Ascending aorta (tissue), 2 donors: Measurements from ENCODE around the gene PTPRN2. TPM values are rescaled to one million over a fixed set of nuclear protein-coding genes. Genes with fewer than 3 reads are reported as not detected.

Experiments
- DNase-seq, 2 donors: peaks; one replicate each; pipeline ENCODE4 v3.0.0-alpha.2; 2019; ENCODE audit warnings: low spot score in 2 of 2
- H3K27ac ChIP-seq, 2 donors: fragments of 200-600 bp; sonication (generic); one replicate each; pipeline ENCODE4 v1.5.1; 2016 to 2017; ENCODE audit warnings: mild to moderate bottlenecking in 1 of 2
- H3K27me3 ChIP-seq: fragments of 200-600 bp; sonication (generic); one replicate; pipeline ENCODE4 v1.5.1; 2017
- H3K36me3 ChIP-seq, 2 donors: fragments of 200-600 bp; sonication (generic); one replicate each; pipeline ENCODE4 v1.5.1; 2016
- H3K4me1 ChIP-seq, 2 donors: fragments of 200-600 bp; sonication (generic); one replicate each; pipeline ENCODE4 v1.5.1; 2016 to 2017; ENCODE audit warnings: mild to moderate bottlenecking in 1 of 2
- H3K4me3 ChIP-seq, 2 donors: fragments of 200-600 bp; sonication (generic); one replicate each; pipeline ENCODE4 v1.5.1; 2016 to 2017; ENCODE audit warnings: mild to moderate bottlenecking in 1 of 2
- H3K9me3 ChIP-seq, 2 donors: fragments of 200-600 bp; sonication (generic); one replicate each; pipeline ENCODE4 v1.5.1; 2016
- intact Hi-C: fragments of 100-400 bp; cut with DNase I; formaldehyde crosslinking; loops from one replicate; pipeline ENCODE4 v1.15.1; 2023
- total RNA-seq: library from RNA; depleted of rRNA; stranded (reverse); fragments of >200 nt; gene quantifications from one replicate; pipeline ENCODE4 v1.1.0, GENCODE V29; 2016
- TF ChIP-seq, protein P1 (sequence below), 3 experiments: fragments of 200-600 bp in 2 of 3; fragments of 450-650 bp in 1 of 3; sonication (generic) in 2 of 3; IDR thresholded peaks; one replicate each; pipeline ENCODE4 v1.5.1; 2016 to 2019; ENCODE audit warnings: antibody characterized with exemption in 3 of 3, mild to moderate bottlenecking in 1 of 3, moderate library complexity in 1 of 3

The PTPRN2 gene
- total RNA-seq, 1 donor from 2014 or later, result 7.3 TPM

DNA sequence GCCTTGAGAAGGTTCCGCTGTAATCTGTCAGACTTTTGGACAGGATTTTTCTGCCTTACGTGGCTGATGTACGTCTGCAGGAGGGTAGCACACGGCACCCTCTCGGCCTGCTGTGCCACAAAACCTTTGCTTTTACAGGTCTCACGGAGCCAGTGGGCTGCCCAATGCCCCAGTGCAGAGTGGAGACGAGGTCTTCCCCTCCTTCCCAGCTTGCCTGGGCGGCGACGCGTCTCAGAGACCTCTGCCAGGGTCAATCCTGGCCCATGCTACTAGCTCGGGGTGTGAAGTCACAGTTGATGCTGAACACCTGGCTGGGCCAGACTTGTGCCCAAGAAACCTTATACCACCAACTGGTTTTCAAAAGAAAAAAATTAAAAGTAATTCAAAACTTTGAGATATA lies 724.4 kb downstream of the PTPRN2 start:
- no peaks in the 10 kb centered on the region for H3K36me3 ChIP-seq
- no peaks in the 10 kb centered on the region for H3K4me1 ChIP-seq
- intact Hi-C loops, result no loop called here
- no peak overlapping the region for H3K4me3 ChIP-seq
- H3K27ac ChIP-seq, result no peak overlapping the region
- H3K27me3 ChIP-seq, result no peaks in the 10 kb centered on the region
- TF ChIP-seq, protein P1, sequence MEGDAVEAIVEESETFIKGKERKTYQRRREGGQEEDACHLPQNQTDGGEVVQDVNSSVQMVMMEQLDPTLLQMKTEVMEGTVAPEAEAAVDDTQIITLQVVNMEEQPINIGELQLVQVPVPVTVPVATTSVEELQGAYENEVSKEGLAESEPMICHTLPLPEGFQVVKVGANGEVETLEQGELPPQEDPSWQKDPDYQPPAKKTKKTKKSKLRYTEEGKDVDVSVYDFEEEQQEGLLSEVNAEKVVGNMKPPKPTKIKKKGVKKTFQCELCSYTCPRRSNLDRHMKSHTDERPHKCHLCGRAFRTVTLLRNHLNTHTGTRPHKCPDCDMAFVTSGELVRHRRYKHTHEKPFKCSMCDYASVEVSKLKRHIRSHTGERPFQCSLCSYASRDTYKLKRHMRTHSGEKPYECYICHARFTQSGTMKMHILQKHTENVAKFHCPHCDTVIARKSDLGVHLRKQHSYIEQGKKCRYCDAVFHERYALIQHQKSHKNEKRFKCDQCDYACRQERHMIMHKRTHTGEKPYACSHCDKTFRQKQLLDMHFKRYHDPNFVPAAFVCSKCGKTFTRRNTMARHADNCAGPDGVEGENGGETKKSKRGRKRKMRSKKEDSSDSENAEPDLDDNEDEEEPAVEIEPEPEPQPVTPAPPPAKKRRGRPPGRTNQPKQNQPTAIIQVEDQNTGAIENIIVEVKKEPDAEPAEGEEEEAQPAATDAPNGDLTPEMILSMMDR (IDR thresholded peaks at IDR 0.05), result no peak
- H3K9me3 ChIP-seq, result no peaks in the 10 kb centered on the region
- no peak for DNase-seq

DNA sequence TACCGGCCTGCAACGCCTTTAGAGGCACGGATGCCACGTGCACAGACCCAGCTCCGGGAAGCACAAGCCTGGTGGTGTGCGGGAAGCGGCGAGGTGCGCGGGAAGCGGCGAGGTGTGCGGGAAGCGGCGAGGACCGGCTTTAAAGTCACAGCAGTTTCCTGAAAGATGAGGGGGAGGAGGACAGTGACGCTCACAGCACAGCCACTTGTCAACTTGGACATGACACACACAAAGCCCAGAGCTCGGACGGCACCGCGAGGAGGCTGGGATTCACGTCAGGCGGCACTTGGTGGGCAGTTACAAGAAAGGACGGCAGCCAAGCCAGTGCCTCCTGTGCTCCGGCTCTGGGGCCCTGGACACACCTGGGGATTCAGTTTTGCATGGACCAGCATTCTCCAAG lies 724.9 kb downstream of the PTPRN2 start:
- TF ChIP-seq, protein P1 (IDR thresholded peaks at IDR 0.05), result no peak
- H3K36me3 ChIP-seq, result no peaks in the 10 kb centered on the region
- no peak overlapping the region for H3K27ac ChIP-seq
- H3K27me3 ChIP-seq, result no peaks in the 10 kb centered on the region
- H3K4me1 ChIP-seq, result no peaks in the 10 kb centered on the region
- H3K9me3 ChIP-seq, result no peaks in the 10 kb centered on the region
- DNase-seq, result no peak
- intact Hi-C loops, result no loop called here
- H3K4me3 ChIP-seq, result no peak overlapping the region

DNA sequence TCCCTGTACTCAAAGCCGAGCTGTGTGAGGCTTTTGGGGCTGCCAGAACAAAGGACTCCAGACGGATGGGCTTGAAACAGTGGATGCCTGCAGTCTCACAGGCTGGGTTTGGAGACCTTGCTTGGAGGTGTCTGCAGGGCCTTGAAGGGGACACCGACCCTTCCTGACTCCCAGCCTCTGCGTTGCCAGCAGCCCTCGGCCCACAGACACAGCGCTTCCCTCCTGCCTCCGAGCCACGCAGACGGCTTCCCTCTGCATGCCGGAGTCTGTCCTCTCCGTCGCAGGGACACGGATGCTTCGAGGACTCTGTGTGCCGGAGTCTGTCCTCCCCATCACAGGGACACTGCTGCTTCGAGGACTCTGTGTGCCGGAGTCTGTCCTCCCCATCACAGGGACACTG lies 726.1 kb downstream of the PTPRN2 start:
- H3K9me3 ChIP-seq, result no peaks in the 10 kb centered on the region
- H3K4me3 ChIP-seq, result no peak overlapping the region
- H3K36me3 ChIP-seq, result no peaks in the 10 kb centered on the region
- H3K27ac ChIP-seq, result no peak overlapping the region
- DNase-seq, result no peak
- TF ChIP-seq, protein P1 (IDR thresholded peaks at IDR 0.05), result no peak
- H3K4me1 ChIP-seq, result no peaks in the 10 kb centered on the region
- H3K27me3 ChIP-seq, result no peaks in the 10 kb centered on the region
- intact Hi-C loops, result no loop called here

DNA sequence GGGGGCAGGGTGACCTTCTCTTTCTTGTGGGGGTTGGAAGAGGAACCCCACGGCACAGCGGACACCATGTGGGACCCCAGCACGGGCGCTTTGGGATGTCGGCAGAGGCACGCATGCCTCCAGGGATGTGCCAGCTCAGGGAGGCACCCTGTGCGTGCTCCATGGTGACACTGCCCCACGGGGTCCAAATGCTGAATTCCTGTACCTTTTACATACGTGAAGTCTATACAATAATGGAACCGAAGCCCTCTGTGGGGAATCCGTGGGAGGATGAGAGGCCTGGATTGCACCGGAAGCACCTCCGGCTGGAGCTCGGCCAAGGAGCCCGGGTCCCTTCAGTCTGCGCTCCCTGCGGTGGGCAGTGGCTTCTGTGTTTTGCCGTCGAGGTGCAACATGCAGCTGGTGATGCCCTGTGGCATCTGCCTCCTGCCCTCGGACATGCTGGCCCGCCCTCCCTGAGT lies 726.6 kb downstream of the PTPRN2 start:
- Histone ChIP-seq H3K9me3 (no peaks in the 10 kb centered on the region), H3K4me3 (no peak overlapping the region), H3K4me1 (no peaks in the 10 kb centered on the region), H3K27ac (no peak overlapping the region), H3K36me3 (no peaks in the 10 kb centered on the region), H3K27me3 (no peaks in the 10 kb centered on the region)
- TF ChIP-seq, protein P1 (IDR thresholded peaks at IDR 0.05), result no peak
- DNase-seq, result no peak
- intact Hi-C loops, result no loop called here

DNA sequence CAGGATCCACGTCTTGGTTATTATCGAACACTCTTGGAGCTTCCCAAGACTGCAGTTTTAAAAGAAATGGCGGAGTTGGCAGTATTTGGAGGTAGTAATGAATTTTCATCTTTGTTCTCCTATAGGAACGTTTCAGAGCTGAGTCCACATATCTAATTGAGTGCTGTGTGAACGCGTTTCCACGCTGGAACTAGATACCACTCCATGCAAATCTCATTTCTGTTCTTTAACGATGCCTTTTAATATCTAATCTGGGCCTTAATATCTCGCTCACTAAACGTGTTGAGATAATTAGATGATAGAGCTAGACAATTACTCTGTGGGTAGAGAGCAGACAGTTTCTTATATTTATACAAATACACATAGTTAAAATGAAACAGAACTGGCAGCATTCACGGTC lies 727.2 kb downstream of the PTPRN2 start:
- intact Hi-C loops, result no loop called here
- DNase-seq, result no peak
- Histone ChIP-seq H3K4me3 (no peak overlapping the region), H3K9me3 (no peaks in the 10 kb centered on the region), H3K36me3 (no peaks in the 10 kb centered on the region), H3K27me3 (no peaks in the 10 kb centered on the region), H3K27ac (no peak overlapping the region), H3K4me1 (no peaks in the 10 kb centered on the region)
- TF ChIP-seq, protein P1 (IDR thresholded peaks at IDR 0.05), result no peak

DNA sequence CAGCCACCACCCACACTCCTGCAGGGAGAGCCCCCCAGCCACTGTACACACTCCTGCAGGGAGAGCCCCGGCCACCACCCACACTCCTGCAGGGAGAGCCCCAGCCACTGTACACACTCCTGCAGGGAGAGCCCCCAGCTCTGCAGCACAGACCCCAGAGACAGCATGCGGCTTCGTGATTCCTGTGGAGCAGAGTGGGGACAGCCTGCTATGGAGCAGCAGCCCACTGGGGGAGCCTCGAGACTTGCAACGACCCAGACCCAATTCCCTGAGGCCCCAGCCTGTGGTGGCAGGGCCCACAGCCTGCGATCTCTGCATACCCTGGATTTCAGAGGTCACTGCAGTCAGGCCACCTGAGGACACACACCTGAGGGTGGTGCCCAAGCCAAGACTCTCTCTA lies 727.7 kb downstream of the PTPRN2 start:
- no peaks in the 10 kb centered on the region for H3K9me3 ChIP-seq
- H3K36me3 ChIP-seq, result no peaks in the 10 kb centered on the region
- no peak for DNase-seq
- TF ChIP-seq, protein P1 (IDR thresholded peaks at IDR 0.05), result no peak
- no peaks in the 10 kb centered on the region for H3K27me3 ChIP-seq
- no peak overlapping the region for H3K4me3 ChIP-seq
- intact Hi-C loops, result no loop called here
- no peaks in the 10 kb centered on the region for H3K4me1 ChIP-seq
- no peak overlapping the region for H3K27ac ChIP-seq
